K562 (cell line): ENCODE measurements around the gene DHCR24.

Experiments
- CREB1 ChIP-seq, 2 experiments: sonication (generic) in 1 of 2; formaldehyde crosslinking in 1 of 2; IDR thresholded peaks; 2 replicates each; pipeline versions ENCODE4 v1.6.1 to v1.8.0; 2012 to 2022; ENCODE audit warnings: inconsistent platforms in 1 of 2, mild to moderate bottlenecking in 1 of 2, missing genetic modification reagents in 1 of 2, moderate library complexity in 1 of 2
- POLR2A ChIP-seq: fragments of 450-650 bp; conservative IDR thresholded peaks from 2 replicates; pipeline ENCODE4 v1.6.1; 2016
- POLR2AphosphoS2 ChIP-seq: IDR thresholded peaks from 2 replicates; pipeline ENCODE4 v1.6.1; 2012; ENCODE audit warnings: low read length, improper control_type of control experiment
- SMAD1 ChIP-seq: fragments of 150-350 bp; IDR thresholded peaks from 2 replicates; pipeline ENCODE4 v1.6.1; 2014; ENCODE audit warnings: low read length, low read depth; ENCODE audit not compliant: partially characterized antibody
- TEAD2 ChIP-seq: fragments of 450-650 bp; IDR thresholded peaks from 2 replicates; pipeline ENCODE4 v1.6.1; 2016; ENCODE audit warnings: missing genetic modification characterization, control low read depth, missing compliant biosample characterization
- TF ChIP-seq, protein P1 (sequence below): sonication (generic); formaldehyde crosslinking; IDR thresholded peaks from 2 replicates; pipeline ENCODE4 v1.9.0; 2022; ENCODE audit warnings: mild to moderate bottlenecking, missing genetic modification reagents
- TF ChIP-seq, protein P2 (sequence below): fragments of 200-800 bp; sonication (Bioruptor generic); IDR thresholded peaks from 2 replicates; pipeline ENCODE4 v1.6.1; 2016; ENCODE audit warnings: missing genetic modification characterization, missing compliant biosample characterization
- TF ChIP-seq, protein P3 (sequence below), 3 experiments: IDR thresholded peaks in 2 of 3; conservative IDR thresholded peaks in 1 of 3; 2 replicates each; pipeline ENCODE4 v1.5.1; 2011 to 2012; ENCODE audit warnings: low read length in 3 of 3, mild to moderate bottlenecking in 3 of 3, control low read depth in 2 of 3, improper control_type of control experiment in 1 of 3, inconsistent platforms in 1 of 3, low read depth in 1 of 3, mixed read lengths in 1 of 3, moderate library complexity in 1 of 3; ENCODE audit not compliant: insufficient read depth in 2 of 3
- TF ChIP-seq, protein P4 (sequence below): fragments of 250-450 bp; sonication (Bioruptor Pico); IDR thresholded peaks from 2 replicates; pipeline ENCODE4 v1.4.0; 2020; ENCODE audit warnings: borderline replicate concordance

DNA sequence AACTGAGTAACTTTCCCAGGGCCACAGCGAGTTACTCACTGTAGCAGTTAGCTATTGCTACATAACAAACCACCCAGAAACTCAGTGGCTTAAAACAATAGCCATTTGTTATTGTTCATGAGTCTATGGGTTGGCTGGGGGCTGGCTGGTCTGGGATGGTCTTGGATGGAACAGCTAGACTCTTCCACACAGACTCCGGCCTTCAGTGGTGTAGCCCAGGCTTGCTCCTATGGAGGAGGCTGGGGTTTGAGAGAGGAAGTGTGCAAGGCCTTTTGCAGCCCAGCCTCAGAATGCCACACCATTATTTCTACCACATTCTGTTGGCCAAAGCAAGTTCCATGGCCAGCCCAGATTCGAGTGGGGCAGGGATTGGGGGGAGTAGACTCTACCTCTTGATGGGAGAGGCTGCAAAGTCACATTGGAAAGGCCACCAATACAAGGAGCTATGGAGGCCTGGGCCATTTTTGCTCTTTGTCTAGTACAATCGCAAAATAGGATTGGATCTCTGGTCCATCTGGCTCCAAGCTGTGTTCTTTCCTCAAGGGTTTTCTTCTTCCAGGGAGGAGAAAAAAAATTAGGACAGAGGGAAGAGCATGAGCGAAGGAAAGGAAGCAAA lies 48.3 kb downstream of the DHCR24 start:
- TF ChIP-seq, protein P1, sequence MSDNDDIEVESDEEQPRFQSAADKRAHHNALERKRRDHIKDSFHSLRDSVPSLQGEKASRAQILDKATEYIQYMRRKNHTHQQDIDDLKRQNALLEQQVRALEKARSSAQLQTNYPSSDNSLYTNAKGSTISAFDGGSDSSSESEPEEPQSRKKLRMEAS, result no peak
- no peak for TF ChIP-seq POLR2AphosphoS2
- no peak for TF ChIP-seq TEAD2 (tag)
- TF ChIP-seq, protein P2, sequence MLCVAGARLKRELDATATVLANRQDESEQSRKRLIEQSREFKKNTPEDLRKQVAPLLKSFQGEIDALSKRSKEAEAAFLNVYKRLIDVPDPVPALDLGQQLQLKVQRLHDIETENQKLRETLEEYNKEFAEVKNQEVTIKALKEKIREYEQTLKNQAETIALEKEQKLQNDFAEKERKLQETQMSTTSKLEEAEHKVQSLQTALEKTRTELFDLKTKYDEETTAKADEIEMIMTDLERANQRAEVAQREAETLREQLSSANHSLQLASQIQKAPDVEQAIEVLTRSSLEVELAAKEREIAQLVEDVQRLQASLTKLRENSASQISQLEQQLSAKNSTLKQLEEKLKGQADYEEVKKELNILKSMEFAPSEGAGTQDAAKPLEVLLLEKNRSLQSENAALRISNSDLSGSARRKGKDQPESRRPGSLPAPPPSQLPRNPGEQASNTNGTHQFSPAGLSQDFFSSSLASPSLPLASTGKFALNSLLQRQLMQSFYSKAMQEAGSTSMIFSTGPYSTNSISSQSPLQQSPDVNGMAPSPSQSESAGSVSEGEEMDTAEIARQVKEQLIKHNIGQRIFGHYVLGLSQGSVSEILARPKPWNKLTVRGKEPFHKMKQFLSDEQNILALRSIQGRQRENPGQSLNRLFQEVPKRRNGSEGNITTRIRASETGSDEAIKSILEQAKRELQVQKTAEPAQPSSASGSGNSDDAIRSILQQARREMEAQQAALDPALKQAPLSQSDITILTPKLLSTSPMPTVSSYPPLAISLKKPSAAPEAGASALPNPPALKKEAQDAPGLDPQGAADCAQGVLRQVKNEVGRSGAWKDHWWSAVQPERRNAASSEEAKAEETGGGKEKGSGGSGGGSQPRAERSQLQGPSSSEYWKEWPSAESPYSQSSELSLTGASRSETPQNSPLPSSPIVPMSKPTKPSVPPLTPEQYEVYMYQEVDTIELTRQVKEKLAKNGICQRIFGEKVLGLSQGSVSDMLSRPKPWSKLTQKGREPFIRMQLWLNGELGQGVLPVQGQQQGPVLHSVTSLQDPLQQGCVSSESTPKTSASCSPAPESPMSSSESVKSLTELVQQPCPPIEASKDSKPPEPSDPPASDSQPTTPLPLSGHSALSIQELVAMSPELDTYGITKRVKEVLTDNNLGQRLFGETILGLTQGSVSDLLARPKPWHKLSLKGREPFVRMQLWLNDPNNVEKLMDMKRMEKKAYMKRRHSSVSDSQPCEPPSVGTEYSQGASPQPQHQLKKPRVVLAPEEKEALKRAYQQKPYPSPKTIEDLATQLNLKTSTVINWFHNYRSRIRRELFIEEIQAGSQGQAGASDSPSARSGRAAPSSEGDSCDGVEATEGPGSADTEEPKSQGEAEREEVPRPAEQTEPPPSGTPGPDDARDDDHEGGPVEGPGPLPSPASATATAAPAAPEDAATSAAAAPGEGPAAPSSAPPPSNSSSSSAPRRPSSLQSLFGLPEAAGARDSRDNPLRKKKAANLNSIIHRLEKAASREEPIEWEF (CRISPR knock-in tag), result no peak
- TF ChIP-seq SMAD1, result no peak
- TF ChIP-seq, protein P3, sequence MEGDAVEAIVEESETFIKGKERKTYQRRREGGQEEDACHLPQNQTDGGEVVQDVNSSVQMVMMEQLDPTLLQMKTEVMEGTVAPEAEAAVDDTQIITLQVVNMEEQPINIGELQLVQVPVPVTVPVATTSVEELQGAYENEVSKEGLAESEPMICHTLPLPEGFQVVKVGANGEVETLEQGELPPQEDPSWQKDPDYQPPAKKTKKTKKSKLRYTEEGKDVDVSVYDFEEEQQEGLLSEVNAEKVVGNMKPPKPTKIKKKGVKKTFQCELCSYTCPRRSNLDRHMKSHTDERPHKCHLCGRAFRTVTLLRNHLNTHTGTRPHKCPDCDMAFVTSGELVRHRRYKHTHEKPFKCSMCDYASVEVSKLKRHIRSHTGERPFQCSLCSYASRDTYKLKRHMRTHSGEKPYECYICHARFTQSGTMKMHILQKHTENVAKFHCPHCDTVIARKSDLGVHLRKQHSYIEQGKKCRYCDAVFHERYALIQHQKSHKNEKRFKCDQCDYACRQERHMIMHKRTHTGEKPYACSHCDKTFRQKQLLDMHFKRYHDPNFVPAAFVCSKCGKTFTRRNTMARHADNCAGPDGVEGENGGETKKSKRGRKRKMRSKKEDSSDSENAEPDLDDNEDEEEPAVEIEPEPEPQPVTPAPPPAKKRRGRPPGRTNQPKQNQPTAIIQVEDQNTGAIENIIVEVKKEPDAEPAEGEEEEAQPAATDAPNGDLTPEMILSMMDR (IDR thresholded peaks at IDR 0.05 in 2 of 3, conservative IDR thresholded peaks at IDR 0.05 in 1 of 3; ENCODE audit: insufficient read depth in 2 of 3, low read depth in 1 of 3, low read length in 3 of 3), result no peak
- TF ChIP-seq CREB1 (IDR thresholded peaks at IDR 0.05), result no peak
- no peak for TF ChIP-seq CREB1 (CRISPR knock-in tag; IDR thresholded peaks at IDR 0.05)
- no peak for TF ChIP-seq POLR2A
- TF ChIP-seq, protein P4, sequence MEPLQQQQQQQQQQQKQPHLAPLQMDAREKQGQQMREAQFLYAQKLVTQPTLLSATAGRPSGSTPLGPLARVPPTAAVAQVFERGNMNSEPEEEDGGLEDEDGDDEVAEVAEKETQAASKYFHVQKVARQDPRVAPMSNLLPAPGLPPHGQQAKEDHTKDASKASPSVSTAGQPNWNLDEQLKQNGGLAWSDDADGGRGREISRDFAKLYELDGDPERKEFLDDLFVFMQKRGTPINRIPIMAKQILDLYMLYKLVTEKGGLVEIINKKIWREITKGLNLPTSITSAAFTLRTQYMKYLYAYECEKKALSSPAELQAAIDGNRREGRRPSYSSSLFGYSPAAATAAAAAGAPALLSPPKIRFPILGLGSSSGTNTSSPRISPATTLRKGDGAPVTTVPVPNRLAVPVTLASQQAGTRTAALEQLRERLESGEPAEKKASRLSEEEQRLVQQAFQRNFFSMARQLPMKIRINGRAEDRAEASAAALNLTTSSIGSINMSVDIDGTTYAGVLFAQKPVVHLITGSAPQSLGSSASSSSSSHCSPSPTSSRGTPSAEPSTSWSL (CRISPR knock-in tag), result no peak
